GM19395 (cell line): Measurements from ENCODE around the gene DPY19L1.
"Not testable (repeated sequence)": the region's sequence is repeated elsewhere in the genome, so short reads cannot be mapped to it uniquely, and the experiment has no call there.

Experiments
- ATAC-seq: cut with Tn5 transposase; IDR thresholded peaks from one replicate; pipeline ENCODE4 v1.9.1; 2021; ENCODE audit warnings: mild to moderate bottlenecking, moderate library complexity; ENCODE audit not compliant: unreplicated experiment

The DPY19L1 gene

DNA sequence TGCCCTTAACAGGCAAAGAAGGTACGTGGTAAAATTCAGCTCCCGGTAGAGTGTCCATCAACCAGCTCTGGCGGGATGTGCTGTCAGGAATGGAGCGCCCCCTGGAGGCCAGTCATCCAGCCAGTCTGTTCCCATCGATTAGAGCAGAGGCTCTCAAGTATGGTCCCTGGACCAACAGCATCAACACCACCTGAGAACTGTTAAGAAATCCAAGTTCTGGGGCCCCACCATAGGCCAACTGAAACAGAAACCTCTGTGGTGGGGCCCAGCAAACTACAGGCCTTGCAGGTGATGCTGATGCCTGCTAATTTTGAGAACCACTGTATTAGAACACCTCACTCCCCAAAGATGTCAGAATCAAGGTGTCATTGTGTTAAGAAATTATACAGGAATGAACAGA is 109.2 kb downstream of the DPY19L1 start:
- peak; percentile 95 for ATAC-seq

DNA sequence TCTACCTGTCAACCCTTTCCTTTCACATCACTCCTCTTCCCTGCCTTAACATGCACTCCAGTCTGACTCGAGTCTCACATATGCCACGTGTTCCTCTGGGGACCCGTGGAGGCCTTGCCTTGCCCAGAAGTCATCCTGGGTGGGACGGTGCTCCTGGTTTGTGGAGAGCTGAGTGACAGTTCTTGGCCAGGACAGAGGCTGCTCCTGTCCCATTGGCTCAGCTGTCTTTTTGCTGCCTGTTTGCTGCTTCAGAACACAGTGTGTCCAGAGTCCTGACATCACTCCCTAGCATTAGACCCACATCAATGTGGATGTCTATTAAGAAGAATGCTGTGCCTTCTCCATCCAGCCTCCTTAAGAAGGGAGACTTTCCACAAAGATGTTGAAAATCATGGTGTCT is 116.8 kb downstream of the DPY19L1 start:
- not testable (repeated sequence) for ATAC-seq

DNA sequence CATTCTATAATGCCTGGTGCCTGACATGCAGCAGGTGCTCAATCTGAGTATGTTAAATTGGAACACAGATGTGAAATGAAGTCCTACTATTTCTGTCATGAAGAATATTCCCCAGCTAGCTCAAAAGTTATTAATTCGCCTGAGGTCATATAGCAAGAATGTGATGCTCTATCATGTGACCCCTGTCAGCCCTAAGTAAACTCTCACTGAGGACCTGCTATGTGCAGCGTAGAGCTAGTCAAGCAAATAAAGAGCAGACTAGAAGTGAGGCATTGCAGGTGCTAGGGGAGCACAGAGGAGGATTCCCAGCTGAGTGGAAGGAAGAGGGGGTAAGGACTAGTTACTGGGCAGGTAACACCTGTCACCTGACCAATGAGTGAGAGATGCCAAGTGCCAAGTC is 118.2 kb downstream of the DPY19L1 start:
- not testable (repeated sequence) for ATAC-seq

DNA sequence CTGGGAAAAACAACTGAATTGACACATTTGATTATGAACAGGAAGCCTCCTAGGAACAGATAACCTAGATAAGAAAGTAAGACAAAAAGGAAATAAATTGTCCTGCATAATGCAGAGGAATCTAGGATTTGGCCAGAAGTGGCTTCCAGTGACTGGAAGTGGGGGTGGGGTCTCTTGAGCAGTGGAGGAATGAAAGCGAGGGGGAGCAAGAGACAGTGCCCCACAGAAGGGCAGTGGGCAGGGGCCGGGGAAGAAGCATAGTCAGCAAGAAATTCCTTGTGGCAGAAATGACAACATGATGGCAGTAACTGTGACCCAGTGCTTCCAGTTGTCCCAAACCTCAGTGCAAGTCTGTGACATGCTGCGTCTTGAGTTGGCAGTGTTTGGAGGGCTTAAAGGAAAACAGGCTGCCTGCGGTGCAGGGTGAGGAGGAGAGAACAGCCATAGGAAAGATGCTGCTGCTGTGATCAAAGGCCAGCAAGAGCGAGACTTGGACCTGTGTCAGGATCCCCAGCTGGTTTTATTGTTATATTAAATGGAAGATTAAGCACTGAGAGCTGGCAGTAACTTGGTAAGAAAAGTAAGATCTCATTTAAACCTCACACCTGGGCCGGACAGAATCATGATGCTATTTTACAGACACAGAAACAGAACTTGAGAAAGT is 119.0 kb downstream of the DPY19L1 start:
- ATAC-seq: not testable (repeated sequence)

DNA sequence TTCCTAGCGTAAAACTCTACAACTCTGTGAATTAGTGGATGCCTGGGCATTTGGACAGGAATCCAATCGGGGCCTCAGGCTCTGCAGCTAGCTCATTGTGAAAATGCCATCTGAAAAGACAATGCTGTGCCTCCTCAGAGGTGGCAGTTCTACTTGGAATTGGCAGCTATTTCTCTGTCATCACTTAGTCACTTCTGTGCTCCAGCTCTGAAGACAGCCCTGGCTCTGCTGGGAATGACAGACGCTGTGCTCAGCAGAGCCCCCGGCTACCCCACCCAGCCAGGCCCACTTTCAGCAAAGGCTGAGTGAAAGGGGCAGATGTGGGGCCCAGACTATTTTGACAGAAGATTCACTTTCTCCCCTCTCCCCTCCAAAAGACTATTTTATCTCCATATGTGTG is 119.8 kb downstream of the DPY19L1 start:
- not testable (repeated sequence) for ATAC-seq

DNA sequence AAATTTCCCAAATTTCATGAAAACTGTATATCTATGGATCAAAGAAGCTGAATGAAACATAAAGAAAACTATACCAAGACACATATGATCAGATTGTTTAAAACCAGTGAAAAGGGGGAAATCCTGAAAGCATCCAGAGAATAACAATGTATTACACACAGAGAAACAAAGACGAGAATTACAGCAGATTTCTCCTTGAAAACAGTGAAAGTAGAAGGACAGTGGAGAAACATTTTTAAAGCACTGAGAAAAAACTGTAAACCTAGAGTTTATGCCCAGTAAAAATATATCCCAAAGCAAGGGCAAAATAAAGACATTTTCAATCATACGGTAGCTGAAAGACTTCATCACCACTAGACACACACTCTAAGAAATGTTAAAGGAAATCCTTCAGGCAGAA is 121.0 kb downstream of the DPY19L1 start:
- ATAC-seq: no peak

DNA sequence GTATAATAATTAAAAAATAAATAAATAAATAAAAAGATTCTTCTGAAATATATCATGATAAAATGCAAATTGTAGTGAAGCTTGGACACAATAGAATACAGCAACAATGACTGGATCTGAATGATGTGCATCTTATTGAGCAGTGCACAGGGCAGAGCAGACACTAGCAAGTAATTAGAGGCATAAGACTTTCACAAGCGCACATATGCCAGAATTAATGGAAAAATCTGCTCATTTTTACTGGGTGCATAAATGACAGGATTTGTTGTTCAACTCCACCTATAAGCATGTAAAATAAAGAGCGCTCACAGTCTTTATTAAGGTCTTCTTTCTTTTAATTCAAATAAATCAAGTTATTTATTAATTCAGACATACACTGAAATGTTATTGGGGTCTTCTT is 125.0 kb downstream of the DPY19L1 start:
- ATAC-seq: no peak

DNA sequence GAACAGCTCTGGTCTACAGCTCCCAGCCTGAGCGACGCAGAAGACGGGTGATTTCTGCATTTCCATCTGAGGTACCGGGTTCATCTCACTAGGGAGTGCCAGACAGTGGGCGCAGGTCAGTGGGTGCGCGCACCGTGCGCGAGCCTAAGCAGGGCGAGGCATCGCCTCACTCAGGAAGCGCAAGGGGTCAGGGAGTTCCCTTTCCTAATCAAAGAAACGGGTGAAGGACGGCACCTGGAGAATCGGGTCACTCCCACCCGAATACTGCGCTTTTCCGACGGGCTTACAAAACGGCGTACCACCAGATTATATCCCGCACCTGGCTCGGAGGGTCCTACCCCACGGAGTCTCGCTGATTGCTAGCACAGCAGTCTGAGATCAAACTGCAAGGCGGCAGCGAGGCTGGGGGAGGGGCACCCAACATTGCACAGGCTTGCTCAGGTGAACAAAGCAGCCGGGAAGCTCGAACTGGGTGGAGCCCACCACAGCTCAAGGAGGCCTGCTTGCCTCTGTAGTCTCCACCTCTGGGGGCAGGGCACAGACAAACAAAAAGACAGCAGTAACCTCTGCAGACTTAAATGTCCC is 130.9 kb downstream of the DPY19L1 start:
- not testable (repeated sequence) for ATAC-seq

DNA sequence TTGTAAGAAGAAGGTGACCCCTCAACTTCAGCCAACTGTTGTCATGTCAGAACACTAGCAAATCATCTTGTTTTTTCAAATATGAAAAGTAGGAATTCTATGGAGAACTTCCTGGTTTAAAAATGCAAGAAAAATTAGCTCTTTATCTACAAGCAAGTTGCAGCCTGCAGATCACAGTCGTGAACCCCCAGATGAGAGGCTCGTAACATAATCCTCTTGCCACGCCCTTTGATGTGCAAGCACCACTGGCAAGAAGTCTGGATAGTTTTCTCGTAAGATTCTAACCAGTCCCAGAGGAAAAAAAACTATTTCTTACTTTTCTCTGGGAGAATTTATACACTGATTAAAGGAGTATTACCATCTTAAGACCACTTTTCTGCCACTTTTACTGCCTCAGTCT is 132.3 kb downstream of the DPY19L1 start:
- no peak for ATAC-seq

DNA sequence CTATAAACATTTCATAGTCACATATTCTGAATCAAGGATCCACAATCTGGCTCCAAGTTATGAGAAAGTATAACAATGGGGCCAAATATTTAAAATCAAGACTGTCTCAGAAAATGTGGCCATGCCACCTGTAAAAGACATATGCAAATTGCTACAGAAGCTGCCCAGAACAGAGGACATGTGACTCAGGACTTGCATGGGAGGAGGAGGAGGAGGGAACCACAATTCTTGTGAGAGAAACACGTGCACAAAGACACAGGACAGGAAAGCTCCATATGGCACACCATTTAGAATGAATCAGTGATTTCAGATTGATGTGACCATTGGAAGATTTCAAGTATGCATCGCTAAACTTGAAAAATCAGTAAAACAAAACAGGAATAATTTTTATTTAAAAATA is 133.4 kb downstream of the DPY19L1 start:
- not testable (repeated sequence) for ATAC-seq

DNA sequence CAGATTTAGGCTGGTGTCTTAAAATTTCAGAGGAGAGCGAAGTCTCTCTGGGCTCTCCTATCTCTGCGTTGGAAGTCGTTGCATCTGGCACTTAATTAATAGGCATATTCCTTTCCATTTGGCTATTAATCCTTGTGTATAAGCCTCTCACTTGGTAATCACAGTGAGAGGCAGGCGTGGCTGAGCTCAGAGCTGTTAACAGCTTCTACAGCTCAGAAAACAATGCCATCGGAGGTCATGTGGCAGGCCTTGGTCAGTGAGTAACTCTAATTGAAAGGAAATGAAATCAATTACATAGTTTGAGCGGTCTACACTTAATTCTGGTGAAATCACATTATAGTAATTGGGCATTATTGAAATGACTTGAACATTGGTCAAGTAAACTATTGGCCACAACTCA is 135.1 kb downstream of the DPY19L1 start:
- ATAC-seq: no peak

DNA sequence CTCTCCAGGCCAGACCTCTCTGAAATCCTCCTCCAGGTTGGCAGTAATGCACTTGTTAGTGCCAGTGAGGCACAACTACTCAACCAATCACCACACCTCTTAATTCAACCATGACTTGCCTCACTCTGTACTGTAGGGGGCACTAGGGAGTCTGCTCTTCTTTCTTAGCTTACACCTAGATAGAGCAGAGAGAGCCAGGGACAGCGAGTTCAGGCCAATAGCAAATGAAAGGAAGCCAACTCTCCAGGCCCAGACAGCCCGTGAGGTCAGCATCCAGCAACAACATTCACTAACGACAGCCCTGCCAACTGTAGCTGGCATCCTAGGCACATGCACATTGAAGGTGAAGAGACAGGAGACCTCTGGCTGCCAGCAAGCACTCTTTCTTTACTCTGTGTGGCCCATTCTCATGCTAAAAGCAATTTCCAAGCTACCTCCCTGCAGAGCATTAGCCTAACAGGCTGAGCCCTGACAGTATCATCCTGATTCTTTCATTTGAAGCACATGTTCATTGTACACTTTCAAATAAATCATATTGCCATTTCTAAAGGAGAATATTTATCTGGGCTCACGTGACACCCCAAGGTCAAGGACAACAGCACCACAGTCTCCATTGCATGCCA is 136.3 kb downstream of the DPY19L1 start:
- peak; percentile 78 for ATAC-seq

DNA sequence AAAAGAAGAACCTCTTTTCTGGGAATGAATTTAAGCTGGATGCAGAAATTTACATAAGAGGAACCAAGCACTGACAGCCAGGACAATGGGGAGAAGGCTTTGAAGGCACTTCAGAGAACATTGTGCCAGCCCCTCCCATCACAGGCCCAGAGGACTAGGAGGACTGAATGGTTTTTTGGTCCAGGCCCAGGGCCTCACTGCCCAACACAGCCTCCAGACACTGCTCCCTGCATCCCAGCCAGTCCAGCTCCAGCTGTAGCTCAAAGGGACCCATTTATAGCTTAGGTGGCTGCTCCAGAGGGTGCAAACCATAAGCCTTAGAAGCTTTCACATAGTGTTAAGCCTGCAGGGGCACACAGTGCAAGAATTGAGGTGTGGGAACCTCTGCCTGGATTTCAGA is 142.1 kb downstream of the DPY19L1 start:
- ATAC-seq: no peak

DNA sequence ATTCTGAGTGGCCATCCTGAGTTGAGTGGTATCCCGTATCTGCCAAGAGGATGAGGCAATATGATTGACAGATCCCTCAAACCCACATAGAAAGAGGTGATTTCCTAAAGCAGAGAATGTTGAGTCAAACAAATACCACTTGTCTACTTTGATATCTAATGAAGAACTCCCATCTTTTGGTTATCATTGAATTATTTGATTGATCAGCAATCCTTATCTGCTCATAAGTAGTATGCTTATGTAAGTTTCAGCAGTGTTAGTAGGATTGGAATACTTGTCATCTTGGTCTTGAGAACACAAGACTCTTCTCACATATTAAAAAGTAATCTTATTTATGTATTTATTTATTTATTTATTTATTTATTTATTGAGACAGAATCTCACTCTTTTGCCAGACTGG is 147.3 kb downstream of the DPY19L1 start:
- ATAC-seq: no peak

DNA sequence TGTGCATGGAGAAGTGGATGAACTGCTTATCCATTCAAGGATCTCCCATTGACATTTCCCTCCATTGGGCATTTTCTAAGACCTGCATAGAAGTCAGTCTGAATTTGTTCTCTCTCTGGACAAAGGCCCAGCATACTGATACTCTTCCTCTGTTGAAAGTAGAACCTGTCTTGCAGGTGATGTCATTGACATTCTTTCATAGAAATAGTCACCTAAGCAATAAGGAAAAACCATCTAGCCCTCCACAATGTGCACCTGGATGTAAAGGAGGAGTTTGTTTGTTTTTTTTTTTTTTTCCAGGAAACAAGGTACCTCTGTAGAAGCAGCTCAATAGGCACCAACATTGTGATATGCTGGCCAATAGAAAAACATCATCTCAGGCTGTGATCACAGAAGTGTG is 150.4 kb downstream of the DPY19L1 start:
- ATAC-seq: no peak

DNA sequence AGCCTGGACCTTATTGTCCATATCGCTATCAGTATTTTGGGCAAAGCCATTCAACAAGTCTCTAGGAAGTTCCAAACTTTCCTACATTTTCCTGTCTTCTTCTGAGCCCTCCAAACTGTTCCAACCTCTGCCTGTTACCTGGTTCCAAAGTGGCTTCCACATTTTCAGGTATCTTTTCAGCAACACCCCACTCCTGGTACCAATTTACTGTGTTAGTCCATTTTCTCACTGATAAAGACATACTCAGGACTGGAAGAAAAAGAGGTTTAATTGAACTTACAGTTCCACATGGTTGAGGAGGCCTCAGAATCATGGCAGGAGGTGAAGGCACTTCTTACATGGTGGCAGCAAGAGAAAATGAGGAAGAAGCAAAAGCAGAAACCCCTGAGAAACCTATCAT is 153.4 kb downstream of the DPY19L1 start:
- ATAC-seq: not testable (repeated sequence)

DNA sequence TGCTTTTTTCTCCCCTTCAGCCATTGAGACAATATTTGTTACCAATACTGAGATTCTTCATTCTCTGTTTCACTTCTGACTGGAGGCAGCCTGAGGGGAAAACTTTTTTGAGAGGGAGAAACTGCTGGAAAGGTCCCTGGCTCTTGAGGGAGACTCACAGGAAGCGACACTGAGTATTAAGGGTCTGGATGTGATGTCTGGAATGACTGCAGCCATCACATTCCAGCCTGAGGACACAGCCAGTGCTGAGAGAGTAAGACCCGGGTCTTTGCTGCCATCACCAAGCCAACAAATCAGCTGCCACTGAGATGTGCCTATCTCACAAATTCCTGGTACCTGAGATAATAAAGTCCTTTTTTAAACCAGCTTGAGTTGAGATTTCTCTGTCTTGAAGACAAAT is 157.4 kb downstream of the DPY19L1 start:
- no peak for ATAC-seq

DNA sequence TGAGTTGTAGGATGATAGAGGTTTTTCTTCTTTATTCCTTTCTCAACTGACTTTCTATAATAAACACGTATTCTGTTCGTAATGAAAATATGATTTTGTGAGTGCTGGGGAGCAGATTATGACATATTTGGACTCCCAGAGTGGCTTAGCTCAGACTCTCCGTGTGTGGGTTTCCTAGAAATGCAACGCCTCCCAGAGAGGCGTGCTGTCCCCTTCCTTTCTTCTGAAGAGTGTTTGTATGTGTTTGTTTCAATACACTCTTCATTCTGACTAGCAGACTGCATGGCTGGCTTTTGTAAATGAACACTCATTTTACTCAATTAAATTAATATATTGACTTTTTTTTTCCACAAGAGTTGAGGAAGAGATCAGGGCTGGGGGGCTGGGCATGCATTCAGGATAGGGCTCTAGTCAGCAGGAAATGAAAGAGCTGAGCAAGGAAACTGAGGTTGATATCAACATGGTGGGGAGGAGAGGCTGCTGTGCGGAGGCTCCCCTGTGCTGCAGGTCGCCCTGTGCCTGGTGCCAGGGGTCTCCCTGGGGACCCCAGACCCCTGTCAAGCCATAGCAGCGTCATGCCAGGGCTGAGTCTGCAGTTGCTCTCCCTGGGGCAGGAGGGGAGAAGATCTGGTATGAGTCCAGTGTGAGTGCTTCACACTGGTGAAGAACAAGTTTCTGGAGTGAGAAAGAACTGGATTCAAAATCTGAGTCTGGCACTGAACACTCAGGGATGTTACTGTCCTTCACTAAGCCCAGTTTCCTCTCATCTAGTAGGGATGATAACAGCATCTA is 158.1 kb downstream of the DPY19L1 start:
- ATAC-seq: not testable (repeated sequence)
